Keratinocyte (primary cell): Measurements from ENCODE around the gene ATF6.

Source experiments
- CTCF ChIP-seq, 3 experiments: IDR thresholded peaks in 1 of 3; conservative IDR thresholded peaks in 1 of 3; optimal IDR thresholded peaks in 1 of 3; 2 replicates in 2 of 3; 3 replicates in 1 of 3; pipeline versions ENCODE3 to v1.5.1; 2011; ENCODE audit warnings: low read length in 3 of 3, mild to moderate bottlenecking in 3 of 3, moderate library complexity in 2 of 3, control low read depth in 1 of 3, inconsistent platforms in 1 of 3; ENCODE audit not compliant: insufficient read depth in 2 of 3; ENCODE audit errors: extremely low read depth in 1 of 3
- EZH2 ChIP-seq: IDR thresholded peaks from one replicate; pipeline ENCODE4 v1.6.1; 2012; ENCODE audit warnings: inconsistent platforms, mild to moderate bottlenecking, low read length, moderate library complexity

DNA sequence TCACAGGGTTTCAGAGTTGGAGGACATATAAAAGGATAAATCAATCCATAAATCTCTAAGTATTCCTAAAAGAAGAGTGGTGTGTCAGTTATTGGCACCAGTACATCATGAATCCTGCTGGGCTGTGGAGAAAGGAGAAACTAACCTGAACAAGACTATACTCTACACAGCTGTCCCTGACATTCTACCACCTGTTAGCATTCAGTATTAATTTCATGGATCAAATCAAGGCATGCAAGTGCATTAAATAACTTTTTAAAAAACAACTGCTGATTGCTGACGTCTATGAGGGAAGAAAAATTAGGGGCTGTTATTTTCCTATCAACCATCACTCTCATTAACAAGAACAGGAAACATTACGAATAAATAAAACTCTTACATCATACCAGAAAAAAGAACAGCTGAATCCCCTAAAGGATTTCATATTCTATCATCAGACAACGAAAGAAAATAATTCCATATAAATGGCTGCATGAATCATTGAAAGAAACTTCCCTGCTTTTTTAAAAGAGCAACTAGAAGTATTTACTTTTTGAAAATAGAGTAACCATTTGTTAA, 121.7 kb downstream of the ATF6 start:
- no peak for TF ChIP-seq CTCF (optimal IDR thresholded peaks at IDR 0.05 in 1 of 3, IDR thresholded peaks at IDR 0.05 in 1 of 3, conservative IDR thresholded peaks at IDR 0.05 in 1 of 3; ENCODE audit: extremely low read depth in 1 of 3, insufficient read depth in 2 of 3, low read length in 3 of 3)
- TF ChIP-seq EZH2, result no peak
